Measurements from ENCODE around the gene COBL.

The COBL gene

DNA sequence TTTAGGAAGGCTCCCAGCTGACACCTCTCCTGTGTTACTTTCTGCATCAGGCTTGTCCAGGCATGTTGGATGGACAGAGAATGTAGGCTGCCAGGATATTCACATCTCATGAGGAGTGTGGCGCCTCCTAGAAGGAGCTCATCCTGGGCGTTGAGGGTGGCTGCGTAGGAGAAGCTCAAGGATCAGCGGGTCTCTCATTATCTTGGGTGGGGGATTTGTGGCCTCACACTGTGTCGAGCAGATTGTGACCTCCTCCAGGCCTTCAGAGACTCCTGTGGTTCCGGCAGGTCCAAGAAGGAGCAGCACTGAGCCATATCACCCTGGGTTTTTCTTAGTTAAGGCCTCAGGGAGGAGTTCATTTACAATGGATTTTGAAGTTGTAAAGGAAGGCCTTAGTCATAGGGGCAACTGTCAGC is 8.7 kb upstream of the COBL start:
- TF ChIP-seq CTCF (IDR thresholded peaks at IDR 0.05): no peak

GRCh38 chr7:51324206-51324898 is 7.7 kb upstream of the COBL start:
- TF ChIP-seq CTCF (IDR thresholded peaks at IDR 0.05): no peak

DNA sequence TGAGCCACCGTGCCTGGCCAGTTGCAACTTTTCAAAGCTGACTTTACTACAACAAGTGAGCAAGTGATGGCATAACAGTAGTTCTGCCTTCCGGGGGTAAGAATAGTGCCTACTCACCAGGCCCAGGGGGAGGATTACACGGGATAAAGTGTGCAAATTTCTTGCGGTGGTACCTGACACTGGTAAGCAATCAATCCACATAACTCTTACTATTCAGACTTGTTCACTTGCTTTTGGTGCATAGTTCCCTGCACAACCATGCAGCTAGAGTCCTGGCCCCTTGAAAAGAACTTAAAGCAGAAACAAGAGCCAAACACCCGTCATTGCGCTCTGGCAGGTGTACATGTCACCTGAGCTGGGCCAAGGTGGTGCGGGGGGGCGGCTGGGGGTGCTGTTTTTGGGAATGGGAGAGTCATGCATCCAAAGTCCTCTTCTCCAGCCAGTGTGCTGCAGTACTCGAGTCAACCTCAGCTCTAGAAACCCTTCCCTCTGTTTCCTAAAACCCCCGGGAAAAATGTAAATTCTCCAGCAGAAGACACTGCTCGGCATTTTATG is 5.4 kb upstream of the COBL start:
- TF ChIP-seq CTCF (IDR thresholded peaks at IDR 0.05): no peak

- no peak for TF ChIP-seq CTCF (IDR thresholded peaks at IDR 0.05)
These were observed 2.4 kb upstream of the COBL start for GRCh38 chr7:51318886-51319579.

GRCh38 chr7:51318001-51318400 is 1.4 kb upstream of the COBL start:
- TF ChIP-seq CTCF (IDR thresholded peaks at IDR 0.05): no peak

DNA sequence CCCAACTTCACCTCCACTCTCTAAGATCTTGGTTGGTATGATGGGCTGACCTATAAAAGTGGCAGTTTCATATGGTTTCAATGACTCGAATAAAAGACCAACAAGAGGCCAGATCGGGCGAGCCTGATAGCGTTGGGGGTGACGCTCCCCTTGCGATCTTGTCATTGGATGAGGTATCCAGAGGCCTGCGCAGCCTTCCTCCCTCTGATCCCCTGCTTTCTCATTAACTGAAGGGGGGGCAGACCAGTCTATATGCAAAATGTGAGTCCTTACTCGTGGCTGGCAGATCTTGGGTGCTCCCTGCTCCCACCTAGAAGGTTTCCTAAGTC is 937 bp upstream of the COBL start:
- TF ChIP-seq CTCF (IDR thresholded peaks at IDR 0.05): no peak

- TF ChIP-seq CTCF (IDR thresholded peaks at IDR 0.05): peak; percentile 50
These were observed 345 bp downstream of the COBL start for GRCh38 chr7:51316262-51316665.

Data from LNCAP (cell line).